Karpas-422 (cell line): Measurements from ENCODE around the gene RUNX1. TPM values are rescaled to one million over a fixed set of nuclear protein-coding genes. Genes with fewer than 3 reads are reported as not detected.

Experiments
- DNase-seq: peaks from one replicate; pipeline ENCODE4 v3.0.0-alpha.2; 2015
- H2AFZ ChIP-seq: fragments of 200-600 bp; sonication (generic); 2 replicates; pipeline ENCODE4 v1.6.1; 2014; ENCODE audit warnings: antibody characterized with exemption, low read length, mixed read lengths
- H3K27ac ChIP-seq: fragments of 200-600 bp; sonication (generic); 2 replicates; pipeline ENCODE4 v1.5.1; 2014; ENCODE audit warnings: mild to moderate bottlenecking, low read length, moderate library complexity
- H3K27me3 ChIP-seq: fragments of 200-600 bp; sonication (generic); 2 replicates; pipeline ENCODE4 v1.6.1; 2014; ENCODE audit warnings: low read length, mixed read lengths
- H3K36me3 ChIP-seq: fragments of 200-600 bp; sonication (generic); 2 replicates; pipeline ENCODE4 v1.6.1; 2014; ENCODE audit warnings: low read length, mixed read lengths; ENCODE audit not compliant: insufficient read depth
- H3K4me1 ChIP-seq: fragments of 200-600 bp; sonication (generic); 2 replicates; pipeline ENCODE4 v1.6.1; 2014; ENCODE audit warnings: mild to moderate bottlenecking, low read length, mixed read lengths
- H3K4me2 ChIP-seq: fragments of 200-600 bp; sonication (generic); 2 replicates; pipeline ENCODE4 v1.6.1; 2014; ENCODE audit warnings: low read length, low read depth, mild to moderate bottlenecking; ENCODE audit not compliant: poor library complexity, severe bottlenecking
- H3K4me3 ChIP-seq: fragments of 200-600 bp; sonication (generic); 2 replicates; pipeline ENCODE4 v1.5.1; 2014; ENCODE audit warnings: mild to moderate bottlenecking, antibody characterized with exemption, low read length, mixed read lengths
- H3K79me2 ChIP-seq: fragments of 200-600 bp; sonication (generic); 2 replicates; pipeline ENCODE4 v1.6.1; 2014; ENCODE audit warnings: mild to moderate bottlenecking, low read length, mixed read lengths
- H3K9ac ChIP-seq: fragments of 200-600 bp; sonication (generic); 2 replicates; pipeline ENCODE4 v1.6.0; 2014; ENCODE audit warnings: low read length
- H3K9me2 ChIP-seq: fragments of 200-600 bp; sonication (generic), shearing (Covaris generic); replicated peaks from 2 replicates; pipeline ENCODE4 v1.6.0; 2014; ENCODE audit warnings: mild to moderate bottlenecking, low read length, moderate library complexity; ENCODE audit not compliant: insufficient read depth
- H3K9me3 ChIP-seq: fragments of 300-700, 200-600 bp; sonication (generic); 2 replicates; pipeline ENCODE4 v1.6.1; 2014; ENCODE audit warnings: low read length, mixed read lengths
- H4K20me1 ChIP-seq: fragments of 200-600 bp; sonication (generic); 2 replicates; pipeline ENCODE4 v1.6.1; 2014; ENCODE audit warnings: mild to moderate bottlenecking, antibody characterized with exemption, low read length, low read depth; ENCODE audit not compliant: insufficient read depth
- total RNA-seq: library from RNA; depleted of rRNA; stranded (reverse); fragments of >200 nt; shearing (Covaris generic); gene quantifications from 2 replicates; pipeline ENCODE4 v1.2.3, GENCODE V29; 2014; ENCODE audit warnings: low replicate concordance

RUNX1 gene
- total RNA-seq, 1 experiment from 2014 or later = 20.5 TPM

GRCh38 chr21:34775793-34776192 is 273.3 kb downstream of the RUNX1 start:
- no peak for DNase-seq
- Histone ChIP-seq H2AFZ (no peak overlapping the region), H3K9ac (no peak overlapping the region)

GRCh38 chr21:34774750-34775149 is 274.4 kb downstream of the RUNX1 start:
- Histone ChIP-seq H4K20me1 (no peaks in the 10 kb centered on the region), H3K9ac (no peak overlapping the region), H2AFZ (no peak overlapping the region), H3K9me2 (no peaks in the 10 kb centered on the region), H3K4me2 (no peak overlapping the region), H3K9me3 (no peaks in the 10 kb centered on the region), H3K79me2 (no peaks in the 10 kb centered on the region), H3K27ac (no peak overlapping the region), H3K36me3 (no peaks in the 10 kb centered on the region), H3K27me3 (no peaks in the 10 kb centered on the region), H3K4me3 (no peak overlapping the region), H3K4me1 (no peaks in the 10 kb centered on the region)
- no peak for DNase-seq

More at GRCh38 chr21:34775793-34776192, 273.3 kb downstream of the RUNX1 start:
- no peaks in the 10 kb centered on the region for H3K4me1 ChIP-seq
- H3K9me2 ChIP-seq = no peaks in the 10 kb centered on the region
- H3K4me2 ChIP-seq = no peak overlapping the region
- H3K36me3 ChIP-seq = no peaks in the 10 kb centered on the region
- no peaks in the 10 kb centered on the region for H3K9me3 ChIP-seq
- no peak overlapping the region for H3K27ac ChIP-seq
- H3K27me3 ChIP-seq = no peaks in the 10 kb centered on the region
- no peaks in the 10 kb centered on the region for H3K79me2 ChIP-seq
- no peak overlapping the region for H3K4me3 ChIP-seq
- H4K20me1 ChIP-seq = no peaks in the 10 kb centered on the region

- Histone ChIP-seq H3K36me3 (no peaks in the 10 kb centered on the region), H3K79me2 (no peaks in the 10 kb centered on the region), H4K20me1 (no peaks in the 10 kb centered on the region), H3K4me1 (no peaks in the 10 kb centered on the region), H3K4me2 (no peak overlapping the region), H3K4me3 (no peak overlapping the region), H3K9me3 (no peaks in the 10 kb centered on the region), H2AFZ (no peak overlapping the region), H3K27me3 (no peaks in the 10 kb centered on the region), H3K9me2 (no peaks in the 10 kb centered on the region), H3K27ac (no peak overlapping the region), H3K9ac (no peak overlapping the region)
- DNase-seq = no peak
Observed at GRCh38 chr21:34771512-34772028, 277.5 kb downstream of the RUNX1 start.

DNA sequence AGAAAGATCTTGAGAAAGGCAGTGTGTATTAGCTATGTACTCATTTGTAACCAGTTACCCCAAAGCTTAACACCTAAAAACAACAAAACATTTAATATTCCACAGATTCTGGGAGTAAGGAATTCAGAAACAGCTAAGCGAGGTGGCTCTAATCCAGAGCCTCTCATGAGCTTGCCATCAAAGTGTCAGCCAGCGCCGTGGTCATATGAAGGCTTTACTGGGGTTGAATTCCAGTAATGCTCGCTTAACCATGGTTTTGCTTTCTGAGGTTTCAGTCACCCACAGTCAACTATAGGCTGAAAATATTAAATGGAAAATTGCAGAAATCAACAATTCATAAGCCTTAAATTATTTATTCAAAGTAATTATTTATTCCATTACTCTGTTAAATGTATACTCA is 278.5 kb downstream of the RUNX1 start:
- no peak overlapping the region for H3K4me3 ChIP-seq
- H3K36me3 ChIP-seq = no peaks in the 10 kb centered on the region
- H3K79me2 ChIP-seq = no peaks in the 10 kb centered on the region
- H3K4me2 ChIP-seq = no peak overlapping the region
- no peaks in the 10 kb centered on the region for H3K9me3 ChIP-seq
- H4K20me1 ChIP-seq = no peaks in the 10 kb centered on the region
- H3K4me1 ChIP-seq = no peaks in the 10 kb centered on the region
- H3K9ac ChIP-seq = no peak overlapping the region
- no peaks in the 10 kb centered on the region for H3K27me3 ChIP-seq
- H3K27ac ChIP-seq = no peak overlapping the region
- DNase-seq = no peak
- no peaks in the 10 kb centered on the region for H3K9me2 ChIP-seq
- H2AFZ ChIP-seq = no peak overlapping the region

DNA sequence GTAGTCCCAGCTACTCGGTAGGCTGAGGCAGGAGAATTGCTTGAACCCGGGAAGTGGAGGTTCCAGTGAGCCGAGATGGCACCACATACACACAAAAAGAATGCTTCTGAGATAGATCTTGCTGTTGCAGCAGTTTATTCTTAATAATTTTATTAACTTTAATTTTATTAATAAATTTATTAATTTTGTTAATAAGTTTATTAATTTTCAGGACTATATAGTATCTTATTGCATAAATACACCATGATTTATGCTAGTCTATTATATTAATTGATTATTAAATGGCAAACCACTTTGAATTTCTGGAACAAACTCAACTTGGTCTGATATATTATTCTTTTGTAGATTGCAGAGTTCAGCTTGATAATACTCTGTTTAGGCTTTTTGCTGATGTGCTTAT is 280.8 kb downstream of the RUNX1 start:
- H4K20me1 ChIP-seq = no peaks in the 10 kb centered on the region
- no peaks in the 10 kb centered on the region for H3K4me1 ChIP-seq
- DNase-seq = no peak
- no peak overlapping the region for H3K9ac ChIP-seq
- H3K9me3 ChIP-seq = no peaks in the 10 kb centered on the region
- no peak overlapping the region for H3K4me2 ChIP-seq
- no peaks in the 10 kb centered on the region for H3K9me2 ChIP-seq
- no peaks in the 10 kb centered on the region for H3K36me3 ChIP-seq
- H3K27me3 ChIP-seq = no peaks in the 10 kb centered on the region
- no peak overlapping the region for H3K27ac ChIP-seq
- no peaks in the 10 kb centered on the region for H3K79me2 ChIP-seq
- H3K4me3 ChIP-seq = no peak overlapping the region
- H2AFZ ChIP-seq = no peak overlapping the region

DNA sequence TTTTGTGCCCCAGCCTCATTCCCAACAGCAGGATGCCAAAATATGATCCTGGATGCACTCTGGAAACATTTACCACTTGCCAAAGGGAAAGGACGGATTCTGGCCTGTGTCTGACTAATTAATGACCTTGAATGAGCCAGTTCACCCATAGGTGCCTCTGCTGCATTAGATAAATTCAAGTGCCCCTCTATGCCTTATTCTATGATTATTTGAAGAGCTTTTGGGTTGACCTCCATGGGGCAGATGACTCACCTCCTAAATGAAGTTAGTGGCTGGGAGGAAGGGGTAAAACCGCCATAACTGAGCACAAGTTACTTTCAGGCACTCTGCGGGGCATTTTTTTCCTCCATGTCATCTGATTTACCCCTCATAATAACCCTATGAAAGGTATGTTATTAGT is 282.2 kb downstream of the RUNX1 start:
- Histone ChIP-seq H3K9me2 (no peaks in the 10 kb centered on the region), H3K36me3 (no peaks in the 10 kb centered on the region)

DNA sequence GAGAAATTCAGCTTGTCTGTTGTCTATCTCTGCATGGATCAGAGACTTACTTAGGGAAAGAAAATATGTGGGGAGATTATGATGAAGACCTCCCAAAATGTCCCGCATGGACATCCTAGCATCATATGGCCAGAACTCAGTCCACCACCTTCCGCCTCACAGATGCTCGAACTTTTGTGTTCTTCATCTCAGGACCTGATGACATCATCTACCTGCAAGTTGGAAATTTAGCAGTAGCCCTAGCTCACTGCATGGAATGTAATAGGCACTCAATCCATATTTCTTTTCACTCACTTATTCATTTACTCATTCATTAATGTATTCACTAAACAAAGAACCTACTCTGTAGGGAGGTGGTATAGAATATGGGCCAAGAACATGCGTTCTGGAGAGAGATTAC is 283.5 kb downstream of the RUNX1 start:
- H3K36me3 ChIP-seq = no peaks in the 10 kb centered on the region
- H3K4me3 ChIP-seq = no peak overlapping the region
- no peaks in the 10 kb centered on the region for H3K9me2 ChIP-seq
- no peak overlapping the region for H2AFZ ChIP-seq
- H3K27ac ChIP-seq = no peak overlapping the region
- H3K4me1 ChIP-seq = no peaks in the 10 kb centered on the region
- no peak overlapping the region for H3K9ac ChIP-seq
- H4K20me1 ChIP-seq = no peaks in the 10 kb centered on the region
- DNase-seq = no peak
- no peaks in the 10 kb centered on the region for H3K79me2 ChIP-seq
- no peaks in the 10 kb centered on the region for H3K9me3 ChIP-seq
- H3K27me3 ChIP-seq = no peaks in the 10 kb centered on the region
- no peak overlapping the region for H3K4me2 ChIP-seq

More for the DNA sequence above, 282.2 kb downstream of the RUNX1 start:
- Histone ChIP-seq H3K4me2 (no peak overlapping the region), H3K79me2 (no peaks in the 10 kb centered on the region), H4K20me1 (no peaks in the 10 kb centered on the region), H3K9me3 (no peaks in the 10 kb centered on the region), H3K27ac (no peak overlapping the region), H3K4me1 (no peaks in the 10 kb centered on the region), H3K27me3 (no peaks in the 10 kb centered on the region), H2AFZ (no peak overlapping the region), H3K4me3 (no peak overlapping the region), H3K9ac (no peak overlapping the region)
- DNase-seq = no peak

- H3K27ac ChIP-seq = no peak overlapping the region
- no peaks in the 10 kb centered on the region for H3K27me3 ChIP-seq
- no peaks in the 10 kb centered on the region for H3K9me3 ChIP-seq
- no peaks in the 10 kb centered on the region for H3K79me2 ChIP-seq
- H4K20me1 ChIP-seq = no peaks in the 10 kb centered on the region
- DNase-seq = no peak
- H3K36me3 ChIP-seq = no peaks in the 10 kb centered on the region
- no peak overlapping the region for H3K9ac ChIP-seq
- no peaks in the 10 kb centered on the region for H3K9me2 ChIP-seq
- H2AFZ ChIP-seq = no peak overlapping the region
- H3K4me1 ChIP-seq = no peaks in the 10 kb centered on the region
- H3K4me3 ChIP-seq = no peak overlapping the region
- H3K4me2 ChIP-seq = no peak overlapping the region
Observed at GRCh38 chr21:34764715-34765284, 284.3 kb downstream of the RUNX1 start.
